Measurements from ENCODE around the gene AGAP1.

AGAP1 gene

DNA sequence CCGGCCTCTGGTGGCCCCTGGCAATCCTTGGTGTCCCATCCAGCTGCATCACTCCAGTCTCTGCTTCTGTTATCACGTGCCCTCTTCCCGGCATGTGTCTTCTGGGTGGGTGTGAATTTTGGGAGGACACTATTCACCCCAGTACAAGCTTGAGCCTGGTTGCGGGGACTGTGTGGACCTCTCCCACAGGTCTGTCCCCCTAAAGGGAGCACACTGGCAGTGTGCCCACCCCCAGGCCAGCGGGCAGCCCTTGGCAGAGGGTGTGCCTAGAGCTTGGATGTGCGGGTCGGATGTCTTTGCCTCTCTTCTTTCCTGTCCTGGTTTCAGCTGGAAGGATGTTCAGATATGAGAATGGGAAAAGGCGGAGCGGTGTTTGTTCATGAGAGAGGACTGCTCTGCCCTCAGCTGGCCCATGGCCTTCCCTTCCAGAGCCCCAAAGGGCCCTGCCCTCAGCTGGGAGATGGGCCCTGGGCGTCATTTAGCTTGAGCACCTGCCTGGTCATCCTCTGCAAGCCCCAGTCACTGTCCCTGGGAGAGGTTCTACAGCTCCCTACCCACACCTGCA is 73.2 kb downstream of the AGAP1 start:
- DNase-seq, result no peak

DNA sequence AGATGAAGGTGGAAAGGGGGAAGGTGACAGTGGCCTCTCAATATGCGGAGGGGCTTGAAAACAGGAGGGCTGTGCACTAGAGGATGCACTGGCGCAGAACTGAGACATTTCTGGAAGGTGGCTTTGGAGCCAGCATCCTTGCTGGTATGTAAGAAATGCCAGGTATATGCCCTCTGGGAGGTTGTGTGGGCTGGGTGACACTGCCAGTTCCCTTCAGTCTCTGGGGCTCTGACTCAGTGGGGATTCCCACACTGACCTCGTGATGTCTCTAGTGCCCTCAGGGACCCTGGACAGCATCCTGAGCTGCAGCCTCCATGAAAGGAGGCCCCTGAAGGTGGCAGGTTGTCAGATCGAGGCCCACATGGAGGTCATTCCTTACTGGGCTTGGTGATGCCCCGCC is 74.0 kb downstream of the AGAP1 start:
- no peak for DNase-seq

DNA sequence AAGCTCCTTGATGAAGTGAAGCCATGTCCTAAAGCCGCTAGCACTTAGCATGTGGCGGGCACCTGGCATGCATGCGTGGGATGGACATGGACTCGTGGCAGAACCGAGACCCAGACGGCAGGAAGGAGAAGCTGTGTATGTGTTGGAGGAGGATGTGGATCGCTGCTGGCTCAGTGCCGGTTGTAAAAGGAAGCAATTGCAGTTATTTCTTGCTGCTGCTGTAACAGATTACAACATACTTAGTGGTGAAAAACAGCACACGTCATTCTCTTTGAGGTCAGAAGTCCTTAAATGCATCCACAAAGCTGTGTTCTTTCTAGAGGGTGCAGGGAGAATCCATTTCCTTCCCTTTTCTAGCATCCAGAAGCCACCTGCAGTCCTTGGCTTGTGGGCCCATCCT is 74.6 kb downstream of the AGAP1 start:
- no peak for DNase-seq

DNA sequence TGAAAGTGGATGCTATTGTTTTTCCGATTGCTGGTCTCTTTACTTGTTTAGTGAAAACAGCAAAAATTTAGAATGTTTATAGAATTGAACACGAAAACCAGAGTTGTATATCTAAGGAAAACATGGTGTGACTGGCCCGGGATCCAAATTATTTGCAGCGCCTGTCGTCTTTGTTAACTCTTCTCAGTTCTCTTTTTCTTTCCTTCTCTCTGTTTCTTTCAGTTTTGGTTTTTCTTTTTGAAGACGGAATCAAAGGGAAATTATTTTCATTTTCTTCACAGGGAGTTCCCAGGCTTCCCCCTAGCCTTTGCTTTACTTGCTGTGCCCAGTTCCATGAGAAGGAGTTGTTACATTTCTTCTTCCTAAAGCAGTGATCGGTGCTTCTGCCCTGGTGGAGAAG is 76.0 kb downstream of the AGAP1 start:
- no peak for DNase-seq

DNA sequence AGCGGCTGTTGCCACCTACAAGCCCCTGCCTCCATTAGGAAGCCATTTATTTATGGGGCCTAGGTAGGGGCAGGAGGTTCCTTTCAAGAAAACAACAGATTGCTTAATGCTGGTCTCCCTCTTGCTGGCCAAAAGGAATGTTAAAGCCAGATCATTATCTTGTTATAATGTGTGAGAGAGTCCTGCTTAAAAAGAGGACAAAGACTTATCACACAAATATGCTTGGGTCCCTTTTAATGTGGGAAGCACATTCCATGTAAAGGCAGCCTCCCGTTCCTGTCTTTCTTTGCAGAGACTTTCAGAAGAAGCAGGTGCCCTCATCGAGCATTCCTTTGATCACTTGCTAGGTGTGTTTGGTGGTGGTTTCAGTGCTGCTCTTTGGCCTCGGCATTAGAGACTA is 76.4 kb downstream of the AGAP1 start:
- no peak for DNase-seq

DNA sequence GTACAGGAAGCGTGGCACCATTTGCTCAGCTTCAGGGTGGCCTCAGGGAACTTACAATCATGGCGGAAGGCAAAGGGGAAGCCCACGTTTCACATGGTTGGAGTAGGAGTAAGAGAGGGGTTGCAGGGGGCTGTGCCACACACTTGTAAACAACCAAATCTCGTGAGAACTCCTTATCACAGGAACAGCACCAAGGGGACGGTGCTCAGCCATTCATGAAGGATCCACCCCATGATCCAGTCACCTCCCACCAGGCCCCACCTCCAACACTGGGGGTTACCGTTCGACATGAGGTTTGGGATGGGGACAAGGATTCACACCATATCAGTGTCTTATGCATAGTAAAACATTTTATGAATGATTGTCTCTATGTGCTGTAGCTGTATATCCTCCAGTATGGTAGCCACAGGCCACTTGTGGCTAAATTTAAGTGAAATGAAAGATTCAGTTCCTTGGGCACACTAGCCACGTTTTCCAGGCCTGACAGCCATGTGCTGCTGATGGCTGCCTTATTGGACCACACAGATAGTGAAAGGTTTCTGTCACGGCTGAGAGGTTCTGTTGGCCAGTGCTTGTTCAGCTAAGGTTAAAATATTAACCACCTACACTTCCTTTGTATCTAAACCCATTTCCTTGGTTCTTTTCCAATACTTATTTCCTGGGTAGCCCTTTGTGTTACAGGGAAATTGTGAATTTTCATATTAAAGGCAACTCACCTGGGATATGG is 77.3 kb downstream of the AGAP1 start:
- no peak for DNase-seq

DNA sequence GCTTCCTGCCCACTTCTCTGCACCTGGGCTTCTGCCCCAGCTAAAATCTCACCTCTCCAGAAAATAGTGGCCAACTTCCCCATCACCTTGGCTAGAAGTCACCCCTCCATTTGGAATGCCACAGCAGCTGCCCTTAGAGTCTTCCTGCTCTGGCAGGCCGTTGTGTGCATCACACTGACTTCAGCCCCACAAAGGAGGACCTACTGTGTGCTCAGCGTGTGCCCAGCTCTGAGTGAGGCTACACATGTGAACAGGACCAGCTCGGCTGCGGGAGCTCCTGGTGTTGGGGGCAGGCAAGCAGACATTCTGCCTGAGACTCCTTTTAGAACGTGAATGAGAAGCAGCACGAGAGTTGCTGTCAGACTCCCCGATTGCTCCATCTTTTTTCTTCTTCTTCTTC is 78.7 kb downstream of the AGAP1 start:
- no peak for DNase-seq

DNA sequence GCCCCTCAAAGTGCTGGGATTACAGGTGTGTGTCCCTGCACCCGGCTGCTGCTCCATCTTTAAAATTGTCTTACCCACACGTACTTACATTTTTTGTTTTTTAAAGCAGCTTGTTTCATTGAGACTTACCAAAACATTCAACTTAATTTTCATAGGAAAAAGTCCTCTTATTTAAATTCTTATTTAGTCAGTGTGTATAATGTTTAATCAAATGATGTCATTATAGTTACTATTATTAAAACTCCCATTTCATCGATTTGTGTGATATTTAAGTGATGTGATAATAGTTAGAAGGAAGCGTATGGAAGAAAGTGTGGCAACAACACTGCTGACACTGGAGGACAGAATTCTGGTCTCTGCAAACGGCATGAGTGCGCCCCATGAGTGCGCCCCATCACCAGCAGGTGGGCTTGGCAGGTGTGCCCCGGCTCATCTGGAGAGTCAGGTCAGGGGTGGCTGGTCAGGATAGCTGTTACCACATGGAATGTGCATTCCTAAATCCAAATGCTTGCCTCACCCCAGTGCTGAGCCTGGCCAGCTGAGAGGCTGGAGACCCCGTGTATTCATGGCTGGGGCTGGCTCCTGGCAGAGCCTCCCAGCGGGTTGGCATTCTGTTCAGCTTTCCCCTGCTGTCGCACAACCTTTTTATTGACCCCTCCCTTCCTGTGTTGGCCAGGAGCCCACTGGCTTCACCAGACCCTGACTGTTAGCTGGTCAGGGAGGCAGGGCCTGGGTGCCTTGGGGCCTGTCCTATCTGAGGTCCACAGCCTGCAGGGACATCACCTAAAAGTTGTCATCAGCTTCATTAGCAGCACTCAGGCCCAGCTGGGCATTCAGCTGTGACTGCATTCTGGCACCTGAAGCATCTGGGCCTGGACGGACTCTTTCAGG is 79.7 kb downstream of the AGAP1 start:
- DNase-seq, result peak in 8 of 51 donors; percentile 13 to 40 (median 25)

DNA sequence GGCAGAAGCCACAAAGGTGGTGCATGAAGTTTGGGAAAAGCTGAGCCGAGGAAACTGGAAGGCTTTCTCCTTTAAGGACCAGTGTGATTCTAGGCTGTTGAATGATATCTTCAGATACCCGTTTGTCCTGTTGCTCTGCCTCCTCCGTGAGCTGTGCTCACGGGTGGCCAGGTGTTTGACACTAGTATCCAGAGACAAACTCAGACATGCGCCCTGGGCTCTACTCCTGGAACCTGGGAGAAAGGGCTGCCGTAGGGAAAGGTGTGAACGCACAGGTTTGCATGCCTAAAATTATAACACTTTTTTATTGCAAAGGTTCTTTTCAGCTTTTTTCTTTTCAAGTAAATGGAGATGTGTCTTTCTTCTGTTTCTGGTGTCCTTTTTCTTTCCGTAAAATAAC is 81.6 kb downstream of the AGAP1 start:
- no peak for DNase-seq

DNA sequence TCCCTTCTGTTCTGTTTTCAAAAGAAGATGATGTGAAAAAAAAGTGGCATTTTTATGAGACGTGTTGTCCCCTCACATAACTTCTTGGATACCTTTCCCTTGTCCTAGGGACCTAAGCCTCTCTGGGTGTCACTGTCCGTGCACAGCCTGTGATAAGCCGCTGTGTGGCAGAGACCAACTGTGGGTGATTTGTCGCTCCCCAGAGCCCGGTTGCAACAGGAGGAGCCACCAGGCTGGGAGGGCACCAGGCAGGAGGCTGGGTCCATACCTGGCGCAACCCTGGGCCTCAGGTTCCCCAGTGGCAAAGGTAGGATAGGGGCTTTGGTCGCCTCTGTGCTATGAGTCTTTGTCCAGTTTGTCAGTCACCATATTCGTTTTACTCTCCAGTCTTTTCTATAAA is 82.1 kb downstream of the AGAP1 start:
- peak in 2 of 51 donors; percentile 12 to 28 for DNase-seq

DNA sequence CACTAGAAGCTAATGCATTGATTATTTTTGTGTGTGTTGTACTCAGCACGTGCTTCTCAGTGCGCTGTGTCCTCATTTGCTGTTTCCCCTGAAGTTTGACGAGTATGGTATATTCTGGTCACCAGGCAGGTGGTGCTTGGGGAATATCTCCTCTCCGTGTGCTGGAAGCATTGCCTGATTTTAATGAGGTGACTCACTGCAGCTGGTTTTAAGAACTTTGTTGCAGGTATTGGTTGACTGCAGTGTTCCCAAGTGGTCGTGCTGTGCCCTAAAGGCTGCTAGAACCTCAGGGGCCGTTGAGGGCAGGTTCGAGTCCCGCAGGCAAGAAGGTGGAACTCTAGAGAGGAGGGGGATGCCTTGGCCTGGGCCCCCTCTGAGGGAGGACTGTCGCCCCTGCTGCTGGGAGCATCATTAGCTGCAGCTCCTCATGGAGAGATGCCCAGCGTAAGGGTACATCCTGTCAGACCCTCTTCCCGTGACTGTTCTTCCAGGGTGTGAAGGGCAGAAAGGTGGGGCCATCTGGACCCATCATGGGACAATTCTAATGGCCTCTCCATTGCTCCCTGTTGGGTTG is 82.6 kb downstream of the AGAP1 start:
- DNase-seq, result no peak

DNA sequence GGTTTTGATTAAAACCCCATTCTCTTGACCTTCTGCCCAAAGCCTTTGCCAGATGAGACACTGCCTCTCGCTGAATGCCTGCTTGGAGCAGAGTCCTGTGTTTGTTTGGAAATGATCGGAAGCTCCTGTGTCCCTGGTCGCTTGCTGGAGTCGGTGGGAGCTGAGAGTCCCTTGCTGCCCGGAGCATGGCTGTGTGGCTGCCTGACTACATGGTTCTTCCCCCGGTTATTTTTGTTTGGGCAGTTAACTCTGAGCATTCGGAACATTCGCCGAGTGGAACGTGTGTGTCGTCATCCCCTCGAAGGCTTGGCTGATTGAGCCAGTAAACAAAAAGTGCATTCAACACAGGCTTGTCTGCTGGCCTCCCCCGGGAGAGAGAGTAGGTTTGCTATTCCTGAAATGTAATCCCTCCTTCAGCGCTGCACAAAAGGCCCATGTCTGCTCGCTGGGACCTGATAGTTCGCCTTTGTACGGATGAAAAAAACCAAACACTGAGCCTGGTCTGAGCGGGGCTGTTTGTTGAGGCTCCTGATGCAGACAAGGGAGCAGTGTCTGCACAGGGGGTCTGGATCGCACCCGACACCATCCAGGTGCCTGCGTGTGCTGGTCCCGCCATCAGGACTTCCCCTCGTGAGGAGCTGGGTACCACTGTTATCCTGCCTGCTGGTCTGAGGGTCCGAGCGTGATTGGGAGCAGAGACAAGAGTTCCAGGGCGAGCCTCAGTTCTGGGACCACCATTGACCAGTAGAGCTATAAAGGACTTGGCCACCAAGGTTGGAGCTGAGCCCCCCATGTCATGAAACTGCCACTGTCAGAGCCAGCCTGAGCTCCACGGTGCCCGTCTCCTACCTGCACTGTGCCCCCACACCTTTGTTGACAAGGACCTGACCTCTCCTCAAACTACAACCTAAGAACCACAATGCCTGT is 83.8 kb downstream of the AGAP1 start:
- DNase-seq, result peak in 46 of 51 donors; percentile 13 to 90 (median 66)

DNA sequence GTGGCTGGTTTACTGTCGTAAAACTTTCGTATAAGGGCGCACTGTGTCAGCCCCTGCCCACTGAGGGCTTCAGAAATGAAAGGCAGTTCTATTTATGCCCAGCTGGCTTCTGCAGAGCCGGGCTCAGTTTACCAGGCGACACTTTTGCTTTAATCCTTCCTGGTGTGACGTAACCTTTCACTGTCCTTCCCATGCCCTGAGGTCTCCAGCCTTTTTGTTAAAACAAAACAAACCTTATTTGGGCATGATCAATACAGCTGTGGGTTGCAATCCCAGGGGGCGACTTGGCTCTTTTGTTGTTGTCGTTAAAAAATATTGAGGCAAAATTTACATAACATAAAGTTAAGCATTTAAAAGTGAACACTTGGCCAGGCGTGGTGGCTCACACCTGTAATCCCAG is 85.3 kb downstream of the AGAP1 start:
- DNase-seq, result no peak

DNA sequence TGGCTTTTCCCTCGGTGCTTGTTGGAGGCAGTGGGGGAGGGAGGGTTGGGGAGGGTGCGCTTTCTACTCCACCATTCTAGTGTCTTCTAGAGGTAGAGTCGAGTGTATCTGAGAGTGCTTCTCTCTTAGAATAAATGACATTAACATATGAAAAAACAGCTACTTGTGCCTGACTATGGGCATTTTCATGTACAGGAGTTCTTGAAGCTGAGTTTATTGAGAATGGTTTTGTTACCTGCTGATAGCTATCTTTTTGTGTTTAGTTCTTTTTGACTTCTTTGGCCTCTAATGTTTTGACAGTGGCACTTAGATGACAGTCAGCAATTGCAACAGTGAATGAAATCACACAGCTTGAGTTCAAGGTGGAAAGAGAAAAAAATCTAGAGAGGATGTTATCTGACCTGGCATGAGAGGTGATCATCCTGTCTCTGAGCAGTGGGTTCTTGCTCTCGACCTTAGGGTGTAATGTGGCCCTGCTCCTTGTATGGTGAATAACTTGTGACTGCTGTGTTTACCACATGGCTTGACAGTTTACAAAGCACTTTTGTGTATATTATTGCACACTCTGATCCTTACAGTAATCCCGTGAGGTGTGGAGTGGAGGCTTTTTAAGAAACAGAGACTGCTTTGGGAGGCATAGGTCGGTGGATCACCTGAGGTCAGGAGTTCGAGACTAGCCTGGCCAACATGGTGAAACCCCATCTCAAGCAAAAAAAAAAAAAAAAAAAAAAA is 86.7 kb downstream of the AGAP1 start:
- no peak for DNase-seq

DNA sequence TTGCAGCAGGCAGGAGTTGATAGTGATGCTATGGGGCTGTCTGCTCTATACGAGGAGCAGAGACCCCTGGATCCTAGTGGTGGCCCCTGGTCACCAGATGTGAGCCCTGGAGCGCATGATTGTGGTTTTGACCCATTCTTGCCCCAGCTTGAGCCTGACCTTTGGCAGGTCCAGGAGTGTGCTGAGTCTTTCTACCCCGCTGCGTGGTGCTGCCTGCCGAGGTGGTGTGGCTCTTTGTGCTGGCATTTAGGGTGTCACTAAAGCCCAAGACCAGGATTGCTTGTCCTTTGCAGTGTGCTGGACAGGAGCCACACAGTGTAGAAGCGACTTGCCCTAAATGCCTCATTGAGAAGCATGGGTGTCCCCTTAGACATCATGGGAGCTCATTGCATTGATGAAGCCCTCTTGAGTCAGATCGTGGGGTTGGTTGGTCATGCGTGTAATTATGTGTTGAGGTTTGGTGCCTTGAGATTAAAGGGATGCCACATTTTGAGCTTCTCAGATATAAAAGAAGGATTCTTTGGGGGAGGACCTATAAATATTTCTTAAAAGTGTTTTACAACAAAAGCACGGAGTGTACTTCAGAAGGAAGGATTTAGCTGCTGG is 88.3 kb downstream of the AGAP1 start:
- peak in 1 of 51 donors; percentile 20 for DNase-seq

DNA sequence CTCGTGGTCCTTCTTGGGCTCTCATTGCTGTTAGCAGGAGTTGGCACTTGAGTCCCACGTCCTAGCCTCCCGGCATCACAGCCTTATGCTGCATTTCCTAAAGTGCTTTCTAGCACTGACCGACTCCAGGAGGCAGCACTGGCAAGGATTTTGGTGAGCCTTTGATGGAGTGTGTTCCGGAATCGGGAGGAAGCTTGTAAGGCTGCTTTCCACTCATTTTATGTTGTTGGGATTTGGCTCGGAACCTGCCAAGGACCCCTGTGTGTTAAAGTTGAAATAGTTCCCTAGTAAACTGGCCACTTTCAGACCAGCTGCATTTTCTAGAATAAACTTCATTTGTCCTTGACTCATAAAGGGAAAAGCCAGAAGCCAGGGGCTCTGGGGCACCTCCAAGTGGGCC is 88.9 kb downstream of the AGAP1 start:
- peak in 1 of 51 donors; percentile 15 for DNase-seq

DNA sequence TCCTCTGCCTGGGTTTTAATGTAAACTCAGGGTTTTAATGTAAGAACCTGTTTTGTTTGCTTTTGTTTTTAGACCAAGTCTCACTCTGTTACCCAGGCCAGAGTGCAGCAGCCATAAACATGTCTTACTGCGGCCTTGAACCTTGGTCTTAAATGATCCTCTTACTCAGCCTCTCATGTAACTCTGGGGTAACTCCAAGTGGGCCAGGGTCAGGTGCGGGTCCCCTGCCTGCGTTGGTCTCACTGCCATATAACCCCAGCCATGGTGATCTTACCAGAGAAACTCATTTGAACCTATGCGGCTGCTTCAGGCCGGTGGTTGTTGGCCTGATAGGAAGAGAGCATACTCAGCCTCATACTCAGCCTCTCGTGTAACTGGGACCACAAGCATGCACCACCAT is 89.3 kb downstream of the AGAP1 start:
- DNase-seq, result no peak

DNA sequence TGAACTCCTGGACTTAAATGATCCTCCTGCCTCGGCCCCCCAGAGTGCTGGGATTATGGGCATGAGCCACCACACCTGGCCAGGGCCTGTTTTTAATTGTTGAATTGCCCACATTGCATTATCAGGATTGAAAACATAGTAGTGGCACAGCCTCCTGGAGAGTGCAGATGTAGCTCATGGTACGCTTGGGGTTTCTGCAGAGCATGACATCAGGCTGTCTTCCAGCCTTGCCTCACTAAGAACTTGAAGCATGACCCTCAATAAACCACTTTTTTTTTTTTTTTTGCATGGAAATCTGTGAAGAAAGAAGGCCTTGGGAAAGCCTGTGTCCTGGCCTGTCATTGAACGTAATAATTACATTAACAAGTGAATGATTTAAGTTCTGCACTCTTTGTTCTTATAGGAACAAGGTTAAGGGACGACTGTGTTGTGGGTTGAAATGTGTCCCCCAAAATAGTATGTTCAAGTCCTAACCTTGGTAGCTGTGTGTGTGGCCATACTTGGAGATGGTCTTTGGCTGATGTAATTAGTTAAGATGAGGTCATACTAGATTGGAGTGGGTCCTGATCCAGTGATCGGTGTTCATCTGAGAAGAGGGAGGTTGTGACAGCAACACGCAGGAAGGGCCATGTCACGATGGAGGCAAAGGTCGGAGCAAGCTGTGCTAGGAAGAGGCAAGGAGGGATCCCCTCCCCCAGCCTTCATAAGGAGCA is 90.2 kb downstream of the AGAP1 start:
- no peak for DNase-seq

DNA sequence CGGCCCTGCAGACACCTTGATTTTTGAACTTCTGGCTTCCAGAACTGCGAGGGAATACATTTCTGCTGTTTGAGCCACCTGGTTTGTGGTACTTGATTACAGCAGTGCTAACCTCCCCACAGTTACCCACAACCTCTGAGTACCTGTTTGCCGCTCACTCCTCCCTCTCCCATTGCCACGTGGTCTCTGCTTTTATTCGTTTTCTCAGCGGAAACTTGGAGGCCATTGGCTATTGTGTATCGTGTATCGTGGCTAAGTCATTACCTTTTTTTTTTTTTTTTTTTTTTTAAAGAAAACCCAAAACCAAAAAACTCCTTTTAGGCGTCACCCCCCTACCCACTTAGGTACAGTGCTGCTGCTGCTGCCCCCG is 90.8 kb downstream of the AGAP1 start:
- DNase-seq, result no peak

Data from hypothalamus (tissue), 51 donors.